Fibroblast of peridontal ligament (primary cell): ENCODE measurements around the gene AUTS2.

Experiments
- DNase-seq: peaks from one replicate; pipeline ENCODE4 v3.0.0-alpha.2; 2010; ENCODE audit errors: extremely low read depth

AUTS2 gene

DNA sequence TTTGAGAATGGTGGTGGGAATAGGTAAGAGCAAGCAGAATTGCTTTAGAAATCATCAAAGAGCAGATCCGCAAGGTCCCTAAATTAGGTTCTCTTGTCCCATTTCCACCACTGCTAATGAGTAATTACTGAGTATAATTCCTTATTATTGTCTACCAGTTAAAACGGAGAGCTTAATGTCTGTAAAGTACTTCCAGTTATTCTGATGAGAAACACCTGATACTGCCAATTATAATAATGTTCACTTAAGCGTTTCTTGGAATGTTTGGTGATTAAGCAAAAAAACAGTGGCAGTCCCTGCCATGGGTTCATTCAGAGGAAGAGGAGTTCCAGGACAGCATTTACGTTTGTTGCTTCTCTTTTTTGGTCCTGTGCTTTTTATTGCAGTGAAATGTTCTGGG lies 1175.1 kb downstream of the AUTS2 start:
- no peak for DNase-seq

DNA sequence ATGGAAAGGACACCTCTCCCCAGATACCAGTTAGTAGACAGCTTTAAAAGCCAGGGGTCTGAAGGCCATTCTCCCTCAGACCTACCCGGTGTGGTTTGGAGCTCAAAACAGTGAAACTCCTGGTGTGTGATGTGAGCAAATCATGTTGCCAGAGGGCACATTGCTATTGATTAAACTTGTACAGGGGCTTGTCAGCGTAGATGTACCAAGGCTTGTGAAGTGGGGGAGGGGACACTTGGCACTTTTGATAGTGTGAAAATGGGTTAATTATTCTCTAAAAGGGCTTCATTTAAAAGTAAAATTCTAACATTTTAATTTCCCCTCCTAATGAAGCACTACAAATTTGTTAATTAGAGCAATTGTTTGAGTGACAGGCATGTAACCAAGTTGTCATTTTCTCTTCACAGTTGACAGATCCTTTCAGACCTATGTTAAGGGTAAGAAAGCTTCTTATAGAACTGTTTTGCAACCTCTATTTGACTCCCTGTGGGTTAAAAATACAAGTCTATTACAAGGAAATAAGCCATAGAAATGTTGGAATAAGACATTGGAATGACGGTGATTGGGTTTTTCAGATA lies 1176.8 kb downstream of the AUTS2 start:
- no peak for DNase-seq

DNA sequence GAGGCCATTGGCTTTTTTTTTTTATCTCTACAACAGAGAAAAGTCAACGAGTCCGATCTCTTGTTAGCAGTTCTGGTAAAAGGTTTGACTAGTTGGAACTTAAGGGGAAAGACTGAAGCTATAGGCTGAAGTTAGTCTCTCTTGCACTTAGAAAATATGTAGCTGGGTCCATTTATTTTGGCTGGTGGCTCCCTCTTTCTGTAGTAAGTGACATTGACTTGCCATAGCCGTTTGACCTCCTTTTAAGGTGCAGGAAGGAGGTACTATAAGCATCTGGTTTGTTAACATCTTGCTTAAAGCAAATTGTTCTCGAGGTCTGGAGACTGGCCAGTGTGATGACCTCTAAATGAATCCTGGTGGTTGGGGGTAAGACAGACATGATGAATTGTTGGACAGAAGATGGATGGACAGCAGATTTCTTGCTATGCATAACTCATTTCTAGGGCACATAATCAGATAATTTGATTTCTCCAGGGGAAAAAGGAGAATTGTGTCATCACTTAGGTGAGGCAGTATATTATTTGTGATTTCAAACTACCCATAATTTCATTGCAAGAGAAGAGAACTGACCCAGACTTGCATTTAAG lies 1177.4 kb downstream of the AUTS2 start:
- DNase-seq: peak; percentile 18

DNA sequence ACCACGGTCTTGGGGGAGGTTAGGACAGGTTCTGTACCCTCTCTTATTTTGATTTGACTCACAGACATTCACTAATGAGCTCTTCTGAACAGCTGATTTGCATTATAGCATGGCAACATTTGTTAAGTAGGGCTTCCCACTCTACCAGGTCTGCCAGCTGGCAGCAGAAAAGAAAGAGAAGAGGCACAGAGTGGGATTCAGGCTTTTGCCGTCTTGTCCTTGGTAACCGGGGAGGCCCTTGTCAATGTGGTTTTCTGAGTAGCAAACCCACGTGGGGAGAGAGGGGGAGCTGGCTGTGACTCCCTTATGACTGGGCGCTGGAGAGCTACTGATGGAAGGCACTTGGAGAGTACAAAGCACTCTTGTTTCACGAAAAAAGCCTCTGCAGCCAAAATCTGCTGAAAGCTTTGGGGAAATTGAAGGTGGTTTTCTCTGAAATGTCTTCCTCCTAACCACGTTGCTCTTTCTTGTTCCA lies 1178.4 kb downstream of the AUTS2 start:
- peak; percentile 48 for DNase-seq

DNA sequence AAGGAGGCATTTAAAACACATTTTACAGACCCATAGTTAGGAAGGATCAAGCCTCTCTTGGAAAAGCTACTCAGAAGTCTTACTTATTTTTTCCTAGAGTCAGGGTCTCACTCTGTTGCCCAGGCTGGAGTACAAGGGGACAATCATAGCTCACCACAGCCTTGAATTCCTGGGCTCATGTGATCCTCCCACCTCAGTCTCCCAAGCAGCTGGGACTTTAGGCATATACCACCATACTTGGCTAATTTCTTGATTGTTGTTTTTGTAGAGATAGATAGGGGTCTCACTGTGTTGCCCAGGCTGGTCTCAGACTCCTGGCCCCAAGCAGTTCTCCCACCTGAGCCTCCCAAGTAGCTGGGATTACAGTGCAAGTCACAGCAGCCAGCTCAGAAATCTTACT lies 1179.0 kb downstream of the AUTS2 start:
- no peak for DNase-seq

DNA sequence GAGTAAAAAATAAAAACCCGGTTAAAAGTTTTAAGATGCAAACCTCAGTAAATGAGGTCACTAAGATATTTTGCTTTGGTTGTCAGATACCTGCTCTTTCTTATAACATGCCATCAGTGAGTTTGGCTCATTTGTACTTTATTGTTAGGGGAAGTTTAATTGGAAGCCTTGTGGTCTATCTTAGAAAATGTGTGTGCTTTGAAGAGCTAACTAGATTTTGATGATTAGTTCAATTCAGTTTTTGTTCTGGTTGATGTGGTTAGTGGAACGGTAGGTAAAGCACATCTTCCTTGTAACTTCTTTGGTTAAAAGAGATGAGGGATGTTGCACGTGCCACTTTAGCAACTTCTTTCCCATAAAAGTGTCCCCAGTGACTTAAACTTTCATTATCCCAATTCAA lies 1180.3 kb downstream of the AUTS2 start:
- DNase-seq: no peak

DNA sequence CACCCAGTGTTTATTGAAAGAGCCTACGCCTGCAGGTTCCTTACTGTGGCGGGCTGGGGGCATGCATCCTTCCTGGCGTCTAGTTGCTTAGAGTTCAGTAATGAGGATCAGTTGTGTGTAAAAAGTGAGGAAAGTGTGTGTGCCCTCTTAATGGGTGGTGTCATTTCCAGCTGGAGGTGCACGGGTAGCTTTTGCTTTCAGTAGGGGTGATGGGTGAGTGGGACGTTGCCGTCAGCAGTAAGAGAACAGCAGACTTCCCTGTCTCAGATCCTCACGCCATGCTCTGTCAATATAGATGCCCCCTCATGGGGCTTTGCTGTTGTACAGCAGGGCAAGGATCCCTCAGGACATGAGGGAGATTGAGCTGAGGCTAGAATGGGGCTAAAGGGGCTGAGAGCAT lies 1181.0 kb downstream of the AUTS2 start:
- no peak for DNase-seq

DNA sequence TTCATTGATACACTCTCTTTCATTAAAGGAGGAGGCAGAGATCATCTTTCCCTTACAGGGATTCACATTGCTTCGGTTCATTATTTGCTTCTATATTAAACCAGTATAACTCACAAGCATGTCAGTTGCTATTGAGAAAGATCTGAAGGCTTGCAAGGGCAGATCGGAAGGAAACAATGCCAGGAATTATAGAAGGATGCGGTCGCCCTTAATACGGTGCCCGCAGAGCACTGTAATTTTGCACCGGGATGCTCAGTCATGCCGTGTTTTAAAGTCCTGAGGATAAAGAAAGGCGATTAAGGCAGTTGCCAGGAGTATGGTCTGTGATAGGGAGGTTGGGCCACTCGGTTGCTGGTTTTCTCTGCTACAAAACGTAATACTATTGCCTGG lies 1183.6 kb downstream of the AUTS2 start:
- DNase-seq: no peak

DNA sequence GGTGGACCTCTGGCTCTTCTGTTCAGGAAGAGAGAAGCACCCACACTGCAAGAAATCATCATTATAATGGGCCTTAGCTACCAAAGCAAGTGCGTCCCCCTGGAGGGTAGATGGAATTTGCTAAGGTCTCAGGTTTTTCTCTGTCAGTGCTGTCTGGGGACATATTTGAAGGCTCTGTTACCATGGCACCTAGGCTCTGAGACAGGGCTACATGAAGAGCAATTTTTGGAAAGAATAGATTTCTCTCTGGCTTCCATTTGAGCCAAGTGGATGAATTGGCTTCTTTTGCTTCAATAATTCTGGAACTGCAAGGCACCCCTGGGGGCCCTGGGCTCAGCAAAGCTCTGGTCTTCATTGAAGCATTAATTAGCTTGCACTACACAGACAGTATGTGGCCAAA lies 1184.5 kb downstream of the AUTS2 start:
- DNase-seq: no peak

DNA sequence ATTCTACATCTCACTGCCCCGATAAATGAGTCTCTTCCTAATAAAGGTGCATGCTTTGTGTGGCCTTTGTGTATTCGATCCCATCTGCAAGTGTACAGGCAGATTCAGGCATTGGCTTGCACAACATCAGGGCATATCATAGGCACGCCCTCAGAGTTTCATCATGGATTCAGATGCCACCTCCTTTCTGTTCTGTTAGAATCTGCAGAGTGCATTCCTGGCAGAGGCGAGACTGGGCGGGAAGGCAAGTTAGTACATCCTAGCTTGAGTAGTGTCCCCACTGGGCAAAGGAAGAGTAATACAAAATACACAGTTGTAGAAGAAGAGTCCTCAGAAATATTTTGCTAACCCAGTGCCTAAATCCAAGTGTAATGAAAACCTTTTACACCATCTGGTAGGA lies 1187.2 kb downstream of the AUTS2 start:
- DNase-seq: no peak

DNA sequence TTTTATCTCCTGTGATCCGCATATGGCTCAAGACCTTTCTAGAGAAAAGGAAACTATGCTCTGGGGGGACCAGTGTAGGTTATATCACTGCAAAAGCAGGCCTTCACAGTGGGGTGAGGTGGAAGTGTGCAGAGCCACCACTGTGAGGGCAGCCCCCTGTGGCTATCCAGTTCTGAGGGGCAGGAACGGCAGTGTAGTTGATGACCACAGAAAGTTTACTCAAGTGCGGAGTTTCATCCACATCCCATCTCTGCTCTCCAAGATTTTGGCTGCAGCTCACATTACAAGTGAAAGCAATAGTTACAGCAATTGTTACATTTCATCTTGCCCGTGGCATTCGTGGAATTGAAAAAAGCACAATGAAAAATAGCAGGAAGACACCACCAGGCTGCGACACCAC lies 1187.8 kb downstream of the AUTS2 start:
- no peak for DNase-seq

DNA sequence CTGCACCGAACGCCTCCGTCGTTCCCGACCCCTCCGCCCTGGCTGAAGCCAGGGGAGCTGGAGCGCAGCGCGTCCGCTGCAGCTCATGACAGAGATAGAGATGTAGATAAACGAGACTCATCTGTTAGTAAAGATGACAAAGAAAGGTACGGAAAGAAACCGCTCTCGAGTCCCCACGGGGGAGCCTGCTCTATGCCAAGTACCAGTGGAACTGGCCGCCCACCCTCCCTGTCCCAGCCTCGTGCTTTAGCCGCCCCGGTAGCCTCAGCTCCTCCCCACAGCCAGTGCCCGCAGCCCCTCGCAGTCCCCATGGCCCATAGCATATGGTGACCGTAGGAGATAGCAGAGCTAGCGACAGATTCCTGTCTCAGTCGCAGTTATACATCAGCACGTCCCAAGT lies 1189.0 kb downstream of the AUTS2 start:
- DNase-seq: no peak

DNA sequence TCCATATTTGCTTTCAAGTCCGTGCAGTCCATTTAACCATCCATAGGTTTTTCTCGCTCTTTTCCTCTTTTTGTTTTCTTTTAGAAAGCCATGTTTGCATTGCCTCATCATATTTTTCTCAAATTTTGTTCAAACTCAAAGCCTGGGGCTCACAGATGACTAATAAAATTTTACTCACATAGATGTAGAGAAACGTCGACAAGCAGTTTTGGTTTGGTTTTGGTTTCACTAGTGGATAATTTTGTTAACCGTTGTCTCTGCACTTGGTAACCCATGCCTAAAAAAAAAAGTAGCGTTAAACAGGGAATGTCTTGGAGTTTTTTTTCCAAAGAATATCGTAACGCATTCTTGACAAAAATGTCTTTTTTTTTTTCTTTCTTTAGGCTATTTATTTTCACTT lies 1189.5 kb downstream of the AUTS2 start:
- DNase-seq: no peak

DNA sequence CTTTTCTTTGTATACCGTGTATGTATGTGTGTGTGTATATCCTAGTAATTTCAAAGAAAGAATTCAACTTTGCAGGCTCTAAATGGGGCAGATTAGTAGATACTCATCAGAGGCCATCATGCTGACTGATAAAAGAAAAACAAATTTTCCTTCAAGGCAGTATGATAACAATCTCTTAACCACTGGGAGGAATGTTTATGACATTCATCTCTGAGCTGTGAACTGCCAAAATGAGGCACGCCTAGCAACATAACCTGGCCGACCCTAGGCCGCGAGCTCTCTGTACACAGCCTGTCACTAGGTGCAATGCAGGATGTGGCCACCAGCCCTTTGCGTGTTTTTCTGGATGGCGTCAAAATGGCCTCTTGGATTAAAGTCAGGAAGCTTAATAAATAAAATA lies 1190.0 kb downstream of the AUTS2 start:
- DNase-seq: no peak

DNA sequence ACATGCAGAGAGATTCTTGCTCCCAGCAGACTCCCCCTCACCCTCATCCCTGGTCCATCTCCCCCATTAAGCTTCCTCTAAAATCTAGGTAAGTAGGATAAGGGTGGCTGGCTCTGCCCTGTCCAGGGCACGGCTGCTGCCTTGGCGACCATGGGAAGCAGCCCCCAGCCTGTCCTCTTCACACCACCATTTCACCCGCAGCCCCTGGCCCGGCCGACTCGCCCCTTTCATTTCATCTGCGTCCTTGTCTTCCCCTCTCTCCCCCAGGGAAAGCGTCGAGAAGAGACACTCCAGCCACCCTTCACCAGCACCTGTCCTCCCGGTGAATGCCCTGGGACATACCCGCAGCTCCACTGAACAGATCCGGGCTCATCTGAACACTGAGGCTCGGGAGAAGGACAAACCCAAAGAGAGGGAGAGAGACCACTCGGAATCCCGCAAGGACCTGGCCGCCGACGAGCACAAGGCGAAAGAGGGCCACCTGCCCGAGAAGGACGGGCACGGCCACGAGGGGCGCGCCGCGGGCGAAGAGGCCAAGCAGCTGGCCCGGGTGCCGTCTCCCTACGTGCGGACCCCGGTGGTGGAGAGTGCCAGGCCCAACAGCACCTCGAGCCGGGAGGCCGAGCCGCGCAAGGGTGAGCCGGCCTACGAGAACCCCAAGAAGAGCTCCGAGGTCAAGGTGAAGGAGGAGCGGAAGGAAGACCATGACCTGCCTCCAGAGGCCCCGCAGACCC lies 1191.4 kb downstream of the AUTS2 start:
- no peak for DNase-seq

DNA sequence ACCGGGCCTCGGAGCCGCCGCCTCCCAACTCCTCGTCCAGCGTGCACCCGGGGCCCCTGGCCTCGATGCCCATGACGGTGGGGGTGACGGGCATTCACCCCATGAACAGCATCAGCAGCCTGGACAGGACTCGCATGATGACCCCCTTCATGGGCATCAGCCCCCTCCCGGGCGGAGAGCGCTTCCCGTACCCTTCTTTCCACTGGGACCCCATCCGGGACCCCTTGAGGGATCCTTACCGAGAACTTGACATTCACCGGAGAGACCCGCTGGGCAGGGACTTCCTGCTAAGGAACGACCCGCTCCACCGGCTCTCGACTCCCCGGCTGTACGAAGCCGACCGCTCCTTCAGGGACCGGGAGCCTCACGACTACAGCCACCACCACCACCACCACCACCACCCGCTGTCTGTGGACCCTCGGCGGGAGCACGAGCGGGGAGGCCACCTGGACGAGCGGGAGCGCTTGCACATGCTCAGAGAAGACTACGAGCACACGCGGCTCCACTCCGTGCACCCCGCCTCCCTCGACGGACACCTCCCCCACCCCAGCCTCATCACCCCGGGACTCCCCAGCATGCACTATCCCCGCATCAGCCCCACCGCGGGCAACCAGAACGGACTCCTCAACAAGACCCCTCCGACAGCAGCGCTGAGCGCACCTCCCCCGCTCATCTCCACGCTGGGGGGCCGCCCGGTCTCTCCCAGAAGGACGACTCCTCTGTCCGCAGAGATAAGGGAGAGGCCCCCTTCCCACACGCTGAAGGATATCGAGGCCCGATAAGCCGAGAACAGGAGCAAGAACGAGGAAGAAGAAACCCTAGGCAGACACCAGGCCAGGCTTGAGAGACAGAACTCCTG lies 1192.2 kb downstream of the AUTS2 start:
- DNase-seq: no peak

DNA sequence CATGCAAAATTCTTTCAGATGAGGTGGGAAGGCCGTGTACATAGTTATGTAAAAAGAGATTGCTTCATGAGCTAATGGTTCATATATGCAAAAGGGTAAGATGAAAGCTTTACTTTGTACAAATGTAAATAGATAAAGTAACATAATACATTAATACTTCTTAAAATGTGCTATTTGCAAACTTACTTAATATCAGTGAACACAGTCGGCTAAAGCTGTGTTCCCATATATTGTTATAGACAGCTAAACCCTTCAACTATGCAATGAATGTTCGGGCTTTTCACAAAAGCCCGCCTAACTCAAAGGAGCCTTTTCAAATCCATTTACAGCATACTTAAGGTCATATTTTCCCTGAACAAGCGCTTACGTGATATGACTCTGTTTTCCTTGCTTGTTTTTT lies 1193.1 kb downstream of the AUTS2 start:
- DNase-seq: no peak

DNA sequence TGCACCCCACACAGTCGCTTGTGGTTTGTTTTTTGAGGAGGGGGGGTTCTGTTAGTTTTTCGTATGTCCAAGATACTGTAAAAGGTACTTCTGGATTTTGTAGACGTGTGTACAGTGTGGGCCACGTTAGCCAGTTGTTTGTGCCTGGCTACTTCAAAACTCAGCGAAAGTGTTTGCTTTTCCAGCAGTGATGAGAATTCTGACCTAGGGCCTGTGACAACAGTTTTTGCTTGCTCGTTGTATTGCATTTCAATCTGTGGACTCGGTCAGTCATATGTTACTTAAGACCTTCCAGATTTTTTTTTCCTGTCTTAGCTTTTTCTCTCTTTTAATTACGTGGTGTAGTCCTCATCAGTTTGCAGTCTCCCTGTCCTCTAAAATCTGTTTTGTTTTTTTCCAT lies 1194.8 kb downstream of the AUTS2 start:
- DNase-seq: no peak

DNA sequence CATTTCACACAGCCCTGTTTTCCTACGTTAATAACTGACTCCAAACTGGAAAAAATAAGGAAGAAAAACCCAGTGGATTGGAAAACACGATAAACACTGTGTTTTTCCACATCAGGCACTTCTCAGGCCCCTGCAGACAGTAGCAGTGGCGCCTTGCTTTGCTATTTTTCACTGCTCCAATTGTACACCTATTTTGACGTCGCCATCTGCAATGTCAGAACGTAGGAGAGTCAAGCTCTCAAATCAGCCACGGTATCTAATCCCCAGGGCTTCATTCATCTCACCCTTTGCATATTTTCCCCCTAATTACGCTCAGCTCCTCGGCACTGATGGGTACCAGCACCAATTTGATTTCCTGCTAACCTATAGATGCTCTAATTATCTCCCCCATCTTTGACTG lies 1195.5 kb downstream of the AUTS2 start:
- no peak for DNase-seq

DNA sequence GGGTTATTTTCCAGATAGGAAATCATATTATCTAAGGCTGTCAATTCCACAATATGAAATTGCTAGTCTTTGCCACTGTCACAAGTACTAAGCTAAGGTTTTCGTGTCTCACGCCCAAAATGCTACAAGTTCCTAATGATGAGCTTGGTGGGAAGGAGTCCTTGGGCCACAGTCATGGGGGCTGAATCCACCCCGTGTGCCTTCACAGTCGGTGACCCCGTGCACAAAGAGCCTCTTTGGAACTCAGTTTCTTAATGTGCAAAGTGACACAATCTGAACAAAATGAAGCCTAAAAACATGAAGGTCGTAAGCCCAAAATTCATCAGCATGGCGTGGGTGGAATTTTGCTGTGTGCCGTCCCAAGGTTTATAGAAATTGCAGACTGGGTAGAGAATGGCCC lies 1196.7 kb downstream of the AUTS2 start:
- DNase-seq: no peak

DNA sequence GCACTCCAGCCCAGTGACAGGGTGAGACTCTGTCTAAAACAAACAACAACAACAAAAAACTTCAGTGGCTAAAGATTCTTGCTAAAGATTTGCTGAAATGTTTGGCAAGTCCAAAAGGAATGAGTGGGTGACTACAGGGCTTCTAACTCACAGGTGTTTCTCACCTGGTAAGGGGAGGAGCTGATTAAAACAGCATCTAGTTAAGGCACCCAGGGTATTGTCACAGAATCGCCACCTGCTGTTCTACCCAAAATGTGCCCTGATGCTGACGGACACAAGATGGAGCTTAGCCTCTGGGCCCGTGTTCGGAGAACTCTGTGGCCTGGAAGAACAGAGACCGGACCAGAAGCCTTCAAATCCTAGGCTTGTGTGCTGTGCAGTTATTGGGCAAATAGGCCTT lies 1197.7 kb downstream of the AUTS2 start:
- DNase-seq: no peak

DNA sequence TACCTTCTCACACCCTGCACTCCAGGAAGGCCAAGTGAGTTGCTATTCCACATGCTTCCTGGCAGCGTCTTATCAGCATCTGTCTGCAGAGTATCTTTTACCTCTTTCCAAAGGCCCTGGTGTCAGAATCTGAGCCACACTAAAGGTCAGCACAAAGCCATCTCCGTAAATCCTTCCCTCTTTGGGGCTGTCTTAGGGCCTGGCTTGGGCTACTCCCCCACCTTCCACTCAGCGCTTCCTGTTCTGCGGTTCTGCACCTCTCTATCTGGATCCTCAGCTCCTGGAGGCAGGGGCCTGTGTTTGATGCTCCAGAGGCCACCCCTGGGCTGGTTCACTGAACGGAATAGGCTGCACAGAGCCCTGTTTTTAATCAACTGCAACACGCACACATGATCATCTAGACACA lies 1198.8 kb downstream of the AUTS2 start:
- no peak for DNase-seq
